ENCODE data around the gene PRICKLE2.

GRCh38 chr3:64095802-64096201, 129.5 kb downstream of the PRICKLE2 start:
- TF ChIP-seq ZBTB4 (CRISPR knock-in tag; IDR thresholded peaks at IDR 0.05) (no peak), CTCF (IDR thresholded peaks at IDR 0.05 in 2 of 3, conservative IDR thresholded peaks at IDR 0.05 in 1 of 3; ENCODE audit: control insufficient read depth in 2 of 3, extremely low read depth in 1 of 3, insufficient read depth in 1 of 3, low read depth in 3 of 3, low read length in 3 of 3) (no peak), ZBTB11 (CRISPR knock-in tag; IDR thresholded peaks at IDR 0.05) (no peak), STAT1 (conservative IDR thresholded peaks at IDR 0.05) (no peak)

Data from GM12878 (cell line).